ENCODE measurements around the gene ZDHHC6.

- TF ChIP-seq EP300 (IDR thresholded peaks at IDR 0.05), result no peak
- TF ChIP-seq, protein P1, sequence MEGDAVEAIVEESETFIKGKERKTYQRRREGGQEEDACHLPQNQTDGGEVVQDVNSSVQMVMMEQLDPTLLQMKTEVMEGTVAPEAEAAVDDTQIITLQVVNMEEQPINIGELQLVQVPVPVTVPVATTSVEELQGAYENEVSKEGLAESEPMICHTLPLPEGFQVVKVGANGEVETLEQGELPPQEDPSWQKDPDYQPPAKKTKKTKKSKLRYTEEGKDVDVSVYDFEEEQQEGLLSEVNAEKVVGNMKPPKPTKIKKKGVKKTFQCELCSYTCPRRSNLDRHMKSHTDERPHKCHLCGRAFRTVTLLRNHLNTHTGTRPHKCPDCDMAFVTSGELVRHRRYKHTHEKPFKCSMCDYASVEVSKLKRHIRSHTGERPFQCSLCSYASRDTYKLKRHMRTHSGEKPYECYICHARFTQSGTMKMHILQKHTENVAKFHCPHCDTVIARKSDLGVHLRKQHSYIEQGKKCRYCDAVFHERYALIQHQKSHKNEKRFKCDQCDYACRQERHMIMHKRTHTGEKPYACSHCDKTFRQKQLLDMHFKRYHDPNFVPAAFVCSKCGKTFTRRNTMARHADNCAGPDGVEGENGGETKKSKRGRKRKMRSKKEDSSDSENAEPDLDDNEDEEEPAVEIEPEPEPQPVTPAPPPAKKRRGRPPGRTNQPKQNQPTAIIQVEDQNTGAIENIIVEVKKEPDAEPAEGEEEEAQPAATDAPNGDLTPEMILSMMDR (IDR thresholded peaks at IDR 0.05), result no peak
- TF ChIP-seq POLR2A (IDR thresholded peaks at IDR 0.05), result no peak
Measured at GRCh38 chr10:112404617-112405016, 42.1 kb downstream of the ZDHHC6 start.
